Left lung (tissue), 10 donors: ENCODE results near the gene TRIM54. TPM values are rescaled to one million over a fixed set of nuclear protein-coding genes. Genes with fewer than 3 reads are reported as not detected.

Source experiments
- ATAC-seq: fragments of 200-7000 bp; cut with Tn5 transposase; one replicate; pipeline ENCODE4 v1.9.1; 2020; ENCODE audit warnings: moderate library complexity
- DNase-seq, 4 donors: peaks; one replicate each; pipeline ENCODE4 v3.0.0-alpha.2; 2013 to 2020
- H3K27ac ChIP-seq, 2 donors: fragments of 200-600 bp; sonication (generic) in 1 of 2; one replicate each; pipeline versions ENCODE4 v1.5.0 to v1.8.0; 2020 to 2021
- H3K27me3 ChIP-seq, 2 donors: fragments of 200-600 bp; sonication (generic) in 1 of 2; one replicate each; pipeline versions ENCODE4 v1.5.0 to v1.8.0; 2020 to 2021
- H3K36me3 ChIP-seq, 2 donors: fragments of 200-600 bp; sonication (generic) in 1 of 2; one replicate each; pipeline versions ENCODE4 v1.5.0 to v1.8.0; 2020 to 2021
- H3K4me1 ChIP-seq, 2 donors: fragments of 200-600 bp; one replicate each; pipeline ENCODE4 v1.8.0; 2021
- H3K4me3 ChIP-seq, 2 donors: fragments of 200-600 bp; sonication (generic) in 1 of 2; one replicate each; pipeline versions ENCODE4 v1.5.0 to v1.8.0; 2020 to 2021; ENCODE audit warnings: mild to moderate bottlenecking in 1 of 2
- H3K9me3 ChIP-seq, 2 donors: fragments of 200-600 bp; sonication (generic) in 1 of 2; one replicate each; pipeline versions ENCODE4 v1.5.0 to v1.8.0; 2020 to 2021
- CTCF ChIP-seq, 2 donors: fragments of 200-600 bp; sonication (generic) in 1 of 2; IDR thresholded peaks; one replicate each; pipeline versions ENCODE4 v1.5.0 to v1.8.0; 2021; ENCODE audit warnings: antibody characterized with exemption in 2 of 2
- intact Hi-C, 2 donors: fragments of 100-400 bp; cut with DNase I; formaldehyde crosslinking; loops; one replicate each; pipeline versions ENCODE4 v1.11.2 to v1.14.2; 2022
- polyA plus RNA-seq, 6 donors: library from polyadenylated mRNA; unstranded; fragments of 120-200 nt; gene quantifications; one replicate each; pipeline ENCODE4 v1.2.1, GENCODE V29; 2013; ENCODE audit not compliant: insufficient read length in 6 of 6
- total RNA-seq, 2 donors: library from RNA; stranded (reverse); fragmentation: NEBNext Ultra II Directional; extraction: Animal tissue kit (Norgen Biotek cat#: 25700); gene quantifications; one replicate each; pipeline ENCODE4 v1.2.1, GENCODE V29; 2021
- donor health status: DM: no; HTN: yes; CAD: no.
- donor health status: DM: no; HTN: no; CAD: no.

TRIM54 gene
- total and polyA plus RNA-seq, 8 donors: 0.07 to 0.17 (median 0.09) TPM; not detected in 2

- no peak overlapping the region for H3K4me3 ChIP-seq
- intact Hi-C loops: no loop called here
- peaks cover 0 to 32% of the 10 kb centered on the region in 2 donors for H3K4me1 ChIP-seq
- peaks cover 32 to 48% of the 10 kb centered on the region in 2 donors for H3K27me3 ChIP-seq
- H3K9me3 ChIP-seq: no peaks in the 10 kb centered on the region
- DNase-seq (no peak), ATAC-seq (no peak)
- peaks cover 0 to 28% of the 10 kb centered on the region in 2 donors for H3K36me3 ChIP-seq
- no peak for TF ChIP-seq CTCF (IDR thresholded peaks at IDR 0.05)
- H3K27ac ChIP-seq: no peak overlapping the region
These were observed 23.9 kb downstream of the TRIM54 start for GRCh38 chr2:27306136-27306535.

GRCh38 chr2:27306573-27307286, 24.5 kb downstream of the TRIM54 start:
- H3K4me3 ChIP-seq: no peak overlapping the region
- TF ChIP-seq CTCF (IDR thresholded peaks at IDR 0.05): no peak
- H3K9me3 ChIP-seq: no peaks in the 10 kb centered on the region
- H3K36me3 ChIP-seq: peaks cover 0 to 34% of the 10 kb centered on the region in 2 donors
- DNase-seq: no peak
- intact Hi-C loops: no loop called here
- H3K27ac ChIP-seq: no peak overlapping the region
- H3K4me1 ChIP-seq: peaks cover 0 to 32% of the 10 kb centered on the region in 2 donors
- H3K27me3 ChIP-seq: peaks cover 32 to 48% of the 10 kb centered on the region in 2 donors
- ATAC-seq: no peak

GRCh38 chr2:27307287-27307544, 25.0 kb downstream of the TRIM54 start:
- Histone ChIP-seq H3K4me3 (no peak overlapping the region), H3K9me3 (no peaks in the 10 kb centered on the region), H3K4me1 (peaks cover 0 to 32% of the 10 kb centered on the region in 2 donors), H3K27ac (no peak overlapping the region), H3K27me3 (peaks cover 32 to 48% of the 10 kb centered on the region in 2 donors), H3K36me3 (peaks cover 0 to 39% of the 10 kb centered on the region in 2 donors)
- intact Hi-C loops: no loop called here
- no peak for TF ChIP-seq CTCF (IDR thresholded peaks at IDR 0.05)
- ATAC-seq: no peak
- DNase-seq: no peak

GRCh38 chr2:27307545-27308358, 25.5 kb downstream of the TRIM54 start:
- DNase-seq (no peak), ATAC-seq (peak; percentile 7)
- Histone ChIP-seq H3K27me3 (peaks cover 32 to 48% of the 10 kb centered on the region in 2 donors), H3K9me3 (no peaks in the 10 kb centered on the region), H3K4me3 (no peak overlapping the region), H3K4me1 (peaks cover 0 to 28% of the 10 kb centered on the region in 2 donors), H3K27ac (no peak overlapping the region), H3K36me3 (peaks cover 0 to 42% of the 10 kb centered on the region in 2 donors)
- TF ChIP-seq CTCF (IDR thresholded peaks at IDR 0.05): no peak
- intact Hi-C loops: no loop called here

GRCh38 chr2:27308359-27308881, 26.2 kb downstream of the TRIM54 start, which contains the start of gene UCN:
UCN (minus strand) TSS chr2:27308445; CDS start chr2:27307895, 550 bp downstream.
- ATAC-seq (peak; percentile 58), DNase-seq (peak in 1 of 4 donors; percentile 46)
- H3K27ac ChIP-seq: no peak within 1 kb of the TSS
- H3K4me3 ChIP-seq: no peak within 1 kb of the TSS
- H3K27me3 ChIP-seq: peaks cover 32 to 48% of the 10 kb centered on the region in 2 donors
- peaks cover 0 to 21% of the 10 kb centered on the region in 2 donors for H3K4me1 ChIP-seq
- H3K9me3 ChIP-seq: no peaks in the 10 kb centered on the region
- peaks cover 0 to 42% of the 10 kb centered on the region in 2 donors for H3K36me3 ChIP-seq
- intact Hi-C loops: no loop called here
- TF ChIP-seq CTCF (IDR thresholded peaks at IDR 0.05): no peak
